Measurements from ENCODE around the gene ZNF438. TPM values are rescaled to one million over a fixed set of nuclear protein-coding genes. Genes with fewer than 3 reads are reported as not detected.

ZNF438 gene
- total RNA-seq, 1 experiment from 2014 or later: 0.26 TPM

DNA sequence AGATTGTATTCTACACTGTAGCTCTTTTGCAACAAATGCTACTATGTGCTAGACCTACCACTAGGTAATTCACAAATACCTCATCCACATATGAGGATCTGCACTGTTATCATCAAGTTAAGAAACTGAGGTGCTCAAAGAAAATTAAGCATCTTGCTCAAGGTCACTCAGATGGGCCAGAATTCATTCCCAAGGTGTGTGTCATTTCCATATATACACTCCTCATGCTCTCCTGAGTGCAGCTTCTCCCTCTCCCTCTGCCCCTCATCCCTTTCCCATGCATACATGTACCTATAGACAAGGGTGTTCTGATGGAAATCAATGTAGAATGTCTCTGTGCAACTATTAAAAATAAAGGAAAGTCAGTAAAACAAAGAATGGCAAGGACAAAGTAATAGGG, 146.2 kb downstream of the ZNF438 start:
- H3K4me1 ChIP-seq (ENCODE audit: low read length): no peaks in the 10 kb centered on the region
- H3K4me3 ChIP-seq (ENCODE audit: low read length): no peak overlapping the region
- no peak overlapping the region for H3K4me2 ChIP-seq (ENCODE audit: low read depth, low read length, poor library complexity, severe bottlenecking)
- no peak overlapping the region for H3K9ac ChIP-seq (ENCODE audit: low read length)
- no peaks in the 10 kb centered on the region for H3K9me3 ChIP-seq (ENCODE audit: low read length)
- no peaks in the 10 kb centered on the region for H3K79me2 ChIP-seq (ENCODE audit: low read length)
- H3K27me3 ChIP-seq (ENCODE audit: low read length): no peaks in the 10 kb centered on the region
- H4K20me1 ChIP-seq (ENCODE audit: insufficient read depth, low read depth, low read length): no peaks in the 10 kb centered on the region
- H3K9me2 ChIP-seq (replicated peaks; ENCODE audit: insufficient read depth, low read length): no peaks in the 10 kb centered on the region
- no peak overlapping the region for H3K27ac ChIP-seq (ENCODE audit: low read length)
- no peaks in the 10 kb centered on the region for H3K36me3 ChIP-seq (ENCODE audit: insufficient read depth, low read length)
- no peak overlapping the region for H2AFZ ChIP-seq (ENCODE audit: low read length)
- DNase-seq: no peak

DNA sequence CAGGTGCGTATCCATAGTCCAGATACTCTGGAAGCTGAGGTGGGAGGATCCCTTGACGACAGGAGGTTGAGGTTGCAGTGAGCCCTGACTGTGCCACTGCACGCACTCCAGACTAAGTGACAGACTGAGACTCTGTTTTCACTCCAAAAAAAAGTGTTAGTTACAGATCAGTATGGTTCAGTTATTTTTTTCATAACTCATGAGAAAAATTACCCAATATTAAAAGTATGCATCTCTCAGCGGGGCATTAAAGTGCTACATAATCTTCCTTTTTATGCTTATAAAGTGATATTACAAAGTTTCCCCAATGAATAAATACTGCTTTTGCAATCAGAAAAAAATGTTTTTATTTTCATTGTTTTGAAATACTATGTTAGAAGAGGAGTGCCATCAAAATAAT, 147.9 kb downstream of the ZNF438 start:
- no peak for DNase-seq
- Histone ChIP-seq H3K4me1 (ENCODE audit: low read length) (no peaks in the 10 kb centered on the region), H3K4me2 (ENCODE audit: low read depth, low read length, poor library complexity, severe bottlenecking) (no peak overlapping the region)

DNA sequence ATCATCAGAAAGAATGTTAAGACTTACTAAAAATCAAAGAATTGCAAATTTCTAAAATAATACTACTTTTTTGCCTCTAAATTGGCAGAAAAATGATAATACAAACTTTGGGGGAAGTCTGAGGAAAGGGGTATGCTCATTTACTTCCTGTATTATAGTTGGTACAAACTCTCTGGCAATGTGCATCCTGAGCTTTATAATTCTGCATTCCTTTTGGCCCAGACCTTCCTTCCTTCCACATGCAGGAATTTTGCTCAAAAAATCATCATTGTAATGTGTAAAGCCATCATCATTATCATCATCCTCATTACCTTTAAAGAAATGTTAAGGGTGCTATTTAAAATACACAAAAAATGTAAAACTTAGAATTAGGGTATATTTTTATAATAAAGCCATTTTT, 148.5 kb downstream of the ZNF438 start:
- Histone ChIP-seq H4K20me1 (ENCODE audit: insufficient read depth, low read depth, low read length) (no peaks in the 10 kb centered on the region), H3K9me3 (ENCODE audit: low read length) (no peaks in the 10 kb centered on the region), H3K4me2 (ENCODE audit: low read depth, low read length, poor library complexity, severe bottlenecking) (no peak overlapping the region), H3K36me3 (ENCODE audit: insufficient read depth, low read length) (no peaks in the 10 kb centered on the region), H3K4me1 (ENCODE audit: low read length) (no peaks in the 10 kb centered on the region), H3K9ac (ENCODE audit: low read length) (no peak overlapping the region), H3K4me3 (ENCODE audit: low read length) (no peak overlapping the region), H3K9me2 (replicated peaks; ENCODE audit: insufficient read depth, low read length) (no peaks in the 10 kb centered on the region), H2AFZ (ENCODE audit: low read length) (no peak overlapping the region), H3K27ac (ENCODE audit: low read length) (no peak overlapping the region), H3K27me3 (ENCODE audit: low read length) (no peaks in the 10 kb centered on the region), H3K79me2 (ENCODE audit: low read length) (no peaks in the 10 kb centered on the region)
- no peak for DNase-seq

More for the DNA sequence above, 147.9 kb downstream of the ZNF438 start:
- Histone ChIP-seq H3K79me2 (ENCODE audit: low read length) (no peaks in the 10 kb centered on the region), H3K27ac (ENCODE audit: low read length) (no peak overlapping the region), H3K9me3 (ENCODE audit: low read length) (no peaks in the 10 kb centered on the region), H2AFZ (ENCODE audit: low read length) (no peak overlapping the region), H3K9ac (ENCODE audit: low read length) (no peak overlapping the region), H3K36me3 (ENCODE audit: insufficient read depth, low read length) (no peaks in the 10 kb centered on the region), H3K9me2 (replicated peaks; ENCODE audit: insufficient read depth, low read length) (no peaks in the 10 kb centered on the region), H3K27me3 (ENCODE audit: low read length) (no peaks in the 10 kb centered on the region), H4K20me1 (ENCODE audit: insufficient read depth, low read depth, low read length) (no peaks in the 10 kb centered on the region), H3K4me3 (ENCODE audit: low read length) (no peak overlapping the region)

DNA sequence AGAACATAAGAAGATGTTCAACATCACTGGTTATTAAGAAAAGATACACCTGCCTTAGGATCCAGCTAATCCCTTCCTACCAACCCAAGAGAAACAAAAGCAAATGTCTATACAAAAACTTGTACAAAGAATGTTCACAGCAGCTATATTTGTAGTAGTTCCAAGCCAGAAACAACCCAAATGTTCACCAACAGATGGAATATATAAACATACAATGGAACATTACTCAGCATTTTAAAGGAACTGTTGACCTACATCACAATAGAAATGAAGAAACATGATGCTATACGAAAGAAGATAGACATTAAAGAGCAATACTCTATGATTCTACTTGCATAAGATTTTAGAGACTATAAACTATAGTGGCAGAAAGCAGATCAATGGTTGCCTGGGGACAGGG, 149.4 kb downstream of the ZNF438 start:
- H2AFZ ChIP-seq (ENCODE audit: low read length): no peak overlapping the region
- no peaks in the 10 kb centered on the region for H3K36me3 ChIP-seq (ENCODE audit: insufficient read depth, low read length)
- H3K9me3 ChIP-seq (ENCODE audit: low read length): no peaks in the 10 kb centered on the region
- H3K27ac ChIP-seq (ENCODE audit: low read length): no peak overlapping the region
- no peaks in the 10 kb centered on the region for H3K9me2 ChIP-seq (replicated peaks; ENCODE audit: insufficient read depth, low read length)
- H3K79me2 ChIP-seq (ENCODE audit: low read length): no peaks in the 10 kb centered on the region
- no peak overlapping the region for H3K4me2 ChIP-seq (ENCODE audit: low read depth, low read length, poor library complexity, severe bottlenecking)
- H3K9ac ChIP-seq (ENCODE audit: low read length): no peak overlapping the region
- no peaks in the 10 kb centered on the region for H4K20me1 ChIP-seq (ENCODE audit: insufficient read depth, low read depth, low read length)
- H3K4me1 ChIP-seq (ENCODE audit: low read length): no peaks in the 10 kb centered on the region
- H3K27me3 ChIP-seq (ENCODE audit: low read length): no peaks in the 10 kb centered on the region
- no peak for DNase-seq
- H3K4me3 ChIP-seq (ENCODE audit: low read length): no peak overlapping the region

DNA sequence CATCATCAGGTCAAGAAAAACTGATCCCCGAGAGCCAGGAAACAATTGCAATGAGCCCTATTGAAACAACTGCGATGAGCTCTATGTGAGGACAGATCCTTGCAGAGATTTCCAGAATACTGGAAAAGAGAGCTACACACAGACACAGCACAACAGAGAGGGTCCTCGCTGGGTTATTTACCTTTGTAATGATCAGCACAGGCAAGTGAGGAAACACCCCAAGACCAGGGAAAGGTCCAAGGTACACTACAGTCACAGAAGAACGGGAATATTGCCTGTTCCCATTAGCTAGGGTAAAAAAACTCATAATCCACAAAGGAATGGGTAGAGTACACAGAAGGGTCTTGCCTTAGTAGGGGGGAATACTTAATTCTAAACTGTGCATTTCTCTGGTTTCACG, 152.7 kb downstream of the ZNF438 start:
- H3K9ac ChIP-seq (ENCODE audit: low read length): no peak overlapping the region
- no peaks in the 10 kb centered on the region for H3K79me2 ChIP-seq (ENCODE audit: low read length)
- H3K4me2 ChIP-seq (ENCODE audit: low read depth, low read length, poor library complexity, severe bottlenecking): no peak overlapping the region
- H2AFZ ChIP-seq (ENCODE audit: low read length): no peak overlapping the region
- H3K9me3 ChIP-seq (ENCODE audit: low read length): no peaks in the 10 kb centered on the region
- H3K4me3 ChIP-seq (ENCODE audit: low read length): no peak overlapping the region
- H3K36me3 ChIP-seq (ENCODE audit: insufficient read depth, low read length): no peaks in the 10 kb centered on the region
- no peaks in the 10 kb centered on the region for H3K4me1 ChIP-seq (ENCODE audit: low read length)
- no peaks in the 10 kb centered on the region for H3K27me3 ChIP-seq (ENCODE audit: low read length)
- no peaks in the 10 kb centered on the region for H3K9me2 ChIP-seq (replicated peaks; ENCODE audit: insufficient read depth, low read length)
- no peak overlapping the region for H3K27ac ChIP-seq (ENCODE audit: low read length)
- H4K20me1 ChIP-seq (ENCODE audit: insufficient read depth, low read depth, low read length): no peaks in the 10 kb centered on the region
- DNase-seq: no peak

DNA sequence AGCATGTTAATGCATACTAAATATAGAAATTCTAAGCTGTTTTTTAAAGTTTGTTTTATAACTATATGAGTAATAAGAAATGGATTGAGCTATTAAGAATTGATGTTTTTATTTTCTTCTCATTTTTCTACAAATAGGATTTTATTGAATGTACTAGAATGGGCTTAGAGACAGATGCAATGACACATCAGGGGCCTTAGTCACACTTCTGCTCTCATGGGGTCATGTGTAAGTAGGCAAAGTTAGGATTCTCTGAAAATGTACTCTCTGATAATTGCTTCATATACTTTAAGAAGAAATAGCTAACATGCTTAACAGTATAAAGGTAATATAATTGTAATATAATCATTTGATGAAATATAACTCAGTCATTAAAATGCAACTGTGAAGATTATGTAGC, 154.6 kb downstream of the ZNF438 start:
- Histone ChIP-seq H3K36me3 (ENCODE audit: insufficient read depth, low read length) (no peaks in the 10 kb centered on the region), H3K4me2 (ENCODE audit: low read depth, low read length, poor library complexity, severe bottlenecking) (no peak overlapping the region), H2AFZ (ENCODE audit: low read length) (no peak overlapping the region), H3K79me2 (ENCODE audit: low read length) (no peaks in the 10 kb centered on the region), H3K27ac (ENCODE audit: low read length) (no peak overlapping the region), H3K9me2 (replicated peaks; ENCODE audit: insufficient read depth, low read length) (no peaks in the 10 kb centered on the region), H4K20me1 (ENCODE audit: insufficient read depth, low read depth, low read length) (no peaks in the 10 kb centered on the region), H3K27me3 (ENCODE audit: low read length) (no peaks in the 10 kb centered on the region), H3K9me3 (ENCODE audit: low read length) (no peaks in the 10 kb centered on the region), H3K9ac (ENCODE audit: low read length) (no peak overlapping the region), H3K4me3 (ENCODE audit: low read length) (no peak overlapping the region), H3K4me1 (ENCODE audit: low read length) (no peaks in the 10 kb centered on the region)
- no peak for DNase-seq

DNA sequence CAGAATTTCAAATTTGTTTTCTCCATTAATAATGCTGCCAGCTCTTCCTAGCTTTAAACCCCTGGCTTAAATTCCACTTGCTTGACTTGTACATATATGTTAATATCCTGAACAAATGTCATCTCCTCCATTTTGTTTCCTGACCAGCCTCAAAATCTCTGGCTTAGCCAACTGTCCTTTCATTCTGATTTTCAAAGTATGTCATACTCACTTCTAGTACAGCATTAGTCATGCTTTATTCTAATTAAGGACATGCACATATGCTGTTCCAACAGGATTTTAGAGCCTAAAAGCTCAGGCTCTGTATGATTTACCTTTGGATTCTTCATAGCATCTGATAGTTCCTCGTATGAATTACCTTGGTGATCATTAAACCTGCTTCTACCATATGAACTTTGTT, 158.3 kb downstream of the ZNF438 start:
- H3K9ac ChIP-seq (ENCODE audit: low read length): no peak overlapping the region
- H3K4me1 ChIP-seq (ENCODE audit: low read length): no peaks in the 10 kb centered on the region
- H3K27ac ChIP-seq (ENCODE audit: low read length): no peak overlapping the region
- H2AFZ ChIP-seq (ENCODE audit: low read length): no peak overlapping the region
- H3K27me3 ChIP-seq (ENCODE audit: low read length): no peaks in the 10 kb centered on the region
- no peaks in the 10 kb centered on the region for H3K79me2 ChIP-seq (ENCODE audit: low read length)
- no peaks in the 10 kb centered on the region for H3K9me2 ChIP-seq (replicated peaks; ENCODE audit: insufficient read depth, low read length)
- no peak overlapping the region for H3K4me2 ChIP-seq (ENCODE audit: low read depth, low read length, poor library complexity, severe bottlenecking)
- H3K9me3 ChIP-seq (ENCODE audit: low read length): no peaks in the 10 kb centered on the region
- H4K20me1 ChIP-seq (ENCODE audit: insufficient read depth, low read depth, low read length): no peaks in the 10 kb centered on the region
- DNase-seq: no peak
- no peaks in the 10 kb centered on the region for H3K36me3 ChIP-seq (ENCODE audit: insufficient read depth, low read length)
- no peak overlapping the region for H3K4me3 ChIP-seq (ENCODE audit: low read length)

DNA sequence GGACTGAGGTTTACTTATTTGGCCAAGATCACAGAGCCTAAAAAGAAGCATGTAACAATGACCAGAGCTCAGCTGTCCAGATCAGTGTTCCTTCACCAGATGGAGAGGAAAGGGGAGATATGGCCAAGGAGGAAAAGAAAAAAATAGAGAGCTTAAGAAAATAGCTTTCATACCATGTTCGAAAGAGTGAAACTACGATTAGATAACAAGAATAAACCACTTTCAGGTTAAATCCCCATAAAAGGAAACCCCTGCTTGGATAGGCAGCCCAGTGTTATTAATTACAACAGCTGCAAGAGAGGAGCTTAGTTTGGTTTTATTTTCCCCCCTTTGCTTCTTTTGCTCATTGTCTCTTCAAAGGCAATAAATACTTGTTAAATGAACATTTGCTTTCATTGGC, 160.8 kb downstream of the ZNF438 start:
- H3K36me3 ChIP-seq (ENCODE audit: insufficient read depth, low read length): no peaks in the 10 kb centered on the region
- no peaks in the 10 kb centered on the region for H3K27me3 ChIP-seq (ENCODE audit: low read length)
- no peak overlapping the region for H3K9ac ChIP-seq (ENCODE audit: low read length)
- H3K4me2 ChIP-seq (ENCODE audit: low read depth, low read length, poor library complexity, severe bottlenecking): no peak overlapping the region
- no peaks in the 10 kb centered on the region for H3K9me2 ChIP-seq (replicated peaks; ENCODE audit: insufficient read depth, low read length)
- H3K79me2 ChIP-seq (ENCODE audit: low read length): no peaks in the 10 kb centered on the region
- no peaks in the 10 kb centered on the region for H3K4me1 ChIP-seq (ENCODE audit: low read length)
- H3K9me3 ChIP-seq (ENCODE audit: low read length): no peaks in the 10 kb centered on the region
- no peak overlapping the region for H2AFZ ChIP-seq (ENCODE audit: low read length)
- H3K27ac ChIP-seq (ENCODE audit: low read length): no peak overlapping the region
- H3K4me3 ChIP-seq (ENCODE audit: low read length): no peak overlapping the region
- DNase-seq: no peak
- no peaks in the 10 kb centered on the region for H4K20me1 ChIP-seq (ENCODE audit: insufficient read depth, low read depth, low read length)

DNA sequence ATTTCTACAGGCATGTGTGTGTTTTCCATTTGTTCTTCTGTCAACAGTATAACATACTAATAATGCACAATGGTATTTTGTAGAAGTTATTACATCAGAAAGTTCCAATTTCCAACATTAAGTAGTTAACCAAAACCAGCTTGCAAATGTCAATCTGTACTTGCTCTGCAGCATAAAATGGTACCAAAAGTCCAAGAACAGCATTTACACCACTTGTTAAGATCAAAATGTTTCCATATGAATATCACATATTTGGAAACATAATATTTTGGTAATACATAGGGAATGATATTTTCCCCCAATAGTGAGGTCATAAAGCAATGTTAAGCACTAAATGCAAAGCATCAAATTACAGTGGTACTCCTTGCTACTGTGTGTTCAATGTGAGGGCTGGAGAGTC, 162.1 kb downstream of the ZNF438 start:
- Histone ChIP-seq H3K4me1 (ENCODE audit: low read length) (no peaks in the 10 kb centered on the region), H3K27ac (ENCODE audit: low read length) (no peak overlapping the region), H3K4me2 (ENCODE audit: low read depth, low read length, poor library complexity, severe bottlenecking) (no peak overlapping the region), H3K9me3 (ENCODE audit: low read length) (no peaks in the 10 kb centered on the region), H3K79me2 (ENCODE audit: low read length) (no peaks in the 10 kb centered on the region), H3K36me3 (ENCODE audit: insufficient read depth, low read length) (no peaks in the 10 kb centered on the region), H3K27me3 (ENCODE audit: low read length) (no peaks in the 10 kb centered on the region), H4K20me1 (ENCODE audit: insufficient read depth, low read depth, low read length) (no peaks in the 10 kb centered on the region), H3K9me2 (replicated peaks; ENCODE audit: insufficient read depth, low read length) (no peaks in the 10 kb centered on the region), H2AFZ (ENCODE audit: low read length) (no peak overlapping the region), H3K4me3 (ENCODE audit: low read length) (no peak overlapping the region), H3K9ac (ENCODE audit: low read length) (no peak overlapping the region)
- no peak for DNase-seq
